Measurements from ENCODE around the gene FSTL3. TPM values are rescaled to one million over a fixed set of nuclear protein-coding genes. Genes with fewer than 3 reads are reported as not detected.
"Not testable (repeated sequence)": the region's sequence is repeated elsewhere in the genome, so short reads cannot be mapped to it uniquely, and the experiment has no call there.

FSTL3 gene
- polyA plus RNA-seq, 3 donors, result 14.8 to 26.8 (median 20.7) TPM

- DNase-seq (ENCODE audit: extremely low read depth in 1 of 11, low read depth in 9 of 11, low spot score in 4 of 11), result no peak
These were observed 19.2 kb upstream of the FSTL3 start for GRCh38 chr19:656751-657559.

- no peak for DNase-seq (ENCODE audit: extremely low read depth in 1 of 11, low read depth in 9 of 11, low spot score in 4 of 11)
These were observed 18.6 kb upstream of the FSTL3 start for GRCh38 chr19:657611-658010.

GRCh38 chr19:658059-658839 lies 17.9 kb upstream of the FSTL3 start:
- DNase-seq (ENCODE audit: extremely low read depth in 1 of 11, low read depth in 9 of 11, low spot score in 4 of 11), result no peak

GRCh38 chr19:658916-659839 lies 17.0 kb upstream of the FSTL3 start:
- no peak for DNase-seq (ENCODE audit: extremely low read depth in 1 of 11, low read depth in 9 of 11, low spot score in 4 of 11)

GRCh38 chr19:660793-661426 lies 15.3 kb upstream of the FSTL3 start:
- DNase-seq (ENCODE audit: extremely low read depth in 1 of 11, low read depth in 9 of 11, low spot score in 4 of 11), result no peak

GRCh38 chr19:661427-662196 lies 14.6 kb upstream of the FSTL3 start:
- DNase-seq (ENCODE audit: extremely low read depth in 1 of 11, low read depth in 9 of 11, low spot score in 4 of 11), result no peak

- DNase-seq (ENCODE audit: extremely low read depth in 1 of 11, low read depth in 9 of 11, low spot score in 4 of 11), result no peak
These were observed 13.8 kb upstream of the FSTL3 start for GRCh38 chr19:662207-662961.

GRCh38 chr19:662962-663681 lies 13.1 kb upstream of the FSTL3 start, which contains the start of gene RNF126:
TSS of gene RNF126 (minus strand) at chr19:663214. CDS start at chr19:663121, 93 bp downstream.
- peak in 9 of 11 donors; percentile 66 to 87 (median 83) for DNase-seq (ENCODE audit: extremely low read depth in 1 of 11, low read depth in 9 of 11, low spot score in 4 of 11)

GRCh38 chr19:663682-664117 lies 12.5 kb upstream of the FSTL3 start:
- no peak for DNase-seq (ENCODE audit: extremely low read depth in 1 of 11, low read depth in 9 of 11, low spot score in 4 of 11)

- DNase-seq (ENCODE audit: extremely low read depth in 1 of 11, low read depth in 9 of 11, low spot score in 4 of 11), result peak in 9 of 11 donors; percentile 63 to 84 (median 76)
These were observed 11.2 kb upstream of the FSTL3 start for GRCh38 chr19:664913-665443.

- not testable (repeated sequence) for DNase-seq (ENCODE audit: extremely low read depth in 1 of 11, low read depth in 9 of 11, low spot score in 4 of 11)
These were observed 9.1 kb upstream of the FSTL3 start for GRCh38 chr19:666985-667573.

GRCh38 chr19:668675-669434 lies 7.3 kb upstream of the FSTL3 start:
- DNase-seq (ENCODE audit: extremely low read depth in 1 of 11, low read depth in 9 of 11, low spot score in 4 of 11), result not testable (repeated sequence)

GRCh38 chr19:670609-671075 lies 5.5 kb upstream of the FSTL3 start:
- no peak for DNase-seq (ENCODE audit: extremely low read depth in 1 of 11, low read depth in 9 of 11, low spot score in 4 of 11)

- DNase-seq (ENCODE audit: extremely low read depth in 1 of 11, low read depth in 9 of 11, low spot score in 4 of 11), result no peak
These were observed 1.7 kb upstream of the FSTL3 start for GRCh38 chr19:674282-675151.

Measured in renal cortex interstitium (tissue), 11 donors.